Effector memory CD8-positive, alpha-beta T cell (primary cell): ENCODE data around the gene POLDIP2.

ENCODE experiments used
- ATAC-seq: fragments of 150-1000 bp; cut with Tn5 transposase; replicated peaks from 2 replicates; pipeline ENCODE4 v1.10.0; 2021; ENCODE audit warnings: mild to moderate bottlenecking, moderate library complexity
- DNase-seq, 3 experiments: peaks; one replicate each; pipeline ENCODE4 v3.0.0; 2021
- H3K27ac Mint-ChIP-seq, 2 donors: one replicate each; pipeline ENCODE4 v1.8.0; 2022; ENCODE audit warnings: mild to moderate bottlenecking in 2 of 2, mixed read lengths in 2 of 2, moderate library complexity in 2 of 2
- H3K27me3 Mint-ChIP-seq, 2 donors: one replicate each; pipeline ENCODE4 v1.8.0; 2022; ENCODE audit warnings: mixed read lengths in 2 of 2
- H3K36me3 Mint-ChIP-seq: one replicate; pipeline ENCODE4 v1.8.0; 2022; ENCODE audit warnings: mild to moderate bottlenecking, moderate library complexity, mixed read lengths; ENCODE audit not compliant: insufficient read depth
- H3K4me1 Mint-ChIP-seq, 2 donors: one replicate each; pipeline ENCODE4 v1.8.0; 2022; ENCODE audit warnings: low read depth in 2 of 2, mixed read lengths in 2 of 2
- H3K4me3 Mint-ChIP-seq, 2 donors: one replicate each; pipeline ENCODE4 v1.8.0; 2022; ENCODE audit warnings: mild to moderate bottlenecking in 2 of 2, mixed read lengths in 2 of 2, moderate library complexity in 2 of 2
- H3K9me3 Mint-ChIP-seq, 2 donors: one replicate each; pipeline ENCODE4 v1.8.0; 2022; ENCODE audit warnings: mixed read lengths in 2 of 2

Gene POLDIP2

DNA sequence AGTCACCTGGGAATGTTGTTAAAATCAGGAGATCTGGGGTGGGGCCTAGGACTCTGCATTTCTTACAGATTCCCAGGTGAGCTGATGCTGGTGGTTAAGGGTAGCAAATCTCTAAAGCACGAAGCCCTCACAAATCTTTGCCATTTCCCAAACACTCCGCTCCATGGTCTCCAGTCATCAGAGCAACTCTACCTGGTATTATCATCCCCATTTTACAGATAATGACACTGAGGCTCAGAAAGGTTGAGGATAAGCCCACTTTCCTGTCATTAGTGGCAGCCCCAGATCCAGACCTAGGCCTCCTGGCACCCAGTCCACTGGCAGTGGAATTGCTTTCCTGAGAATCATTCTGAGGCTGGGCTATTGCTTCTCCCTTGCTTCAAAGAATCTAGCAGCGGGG lies 39.9 kb upstream of the POLDIP2 start:
- Mint-ChIP-seq H3K27me3 (no peaks in the 10 kb centered on the region), H3K36me3 (peaks cover 6% of the 10 kb centered on the region), H3K27ac (no peak overlapping the region), H3K9me3 (no peaks in the 10 kb centered on the region), H3K4me3 (no peak overlapping the region), H3K4me1 (peaks cover 0 to 3% of the 10 kb centered on the region in 2 donors)
- ATAC-seq (no peak), DNase-seq (no peak)

GRCh38 chr17:28396635-28397239 lies 39.4 kb upstream of the POLDIP2 start:
- no peak overlapping the region for H3K27ac Mint-ChIP-seq
- DNase-seq (no peak), ATAC-seq (no peak)
- no peak overlapping the region for H3K4me3 Mint-ChIP-seq
- no peaks in the 10 kb centered on the region for H3K27me3 Mint-ChIP-seq
- H3K4me1 Mint-ChIP-seq, result no peaks in the 10 kb centered on the region
- peaks cover 6% of the 10 kb centered on the region for H3K36me3 Mint-ChIP-seq
- no peaks in the 10 kb centered on the region for H3K9me3 Mint-ChIP-seq

- Mint-ChIP-seq H3K9me3 (no peaks in the 10 kb centered on the region), H3K4me1 (no peaks in the 10 kb centered on the region), H3K27ac (no peak overlapping the region), H3K27me3 (no peaks in the 10 kb centered on the region), H3K4me3 (no peak overlapping the region), H3K36me3 (peaks cover 14% of the 10 kb centered on the region)
- no peak for DNase-seq
- no peak for ATAC-seq
Measured at GRCh38 chr17:28395968-28396367, 38.6 kb upstream of the POLDIP2 start.

DNA sequence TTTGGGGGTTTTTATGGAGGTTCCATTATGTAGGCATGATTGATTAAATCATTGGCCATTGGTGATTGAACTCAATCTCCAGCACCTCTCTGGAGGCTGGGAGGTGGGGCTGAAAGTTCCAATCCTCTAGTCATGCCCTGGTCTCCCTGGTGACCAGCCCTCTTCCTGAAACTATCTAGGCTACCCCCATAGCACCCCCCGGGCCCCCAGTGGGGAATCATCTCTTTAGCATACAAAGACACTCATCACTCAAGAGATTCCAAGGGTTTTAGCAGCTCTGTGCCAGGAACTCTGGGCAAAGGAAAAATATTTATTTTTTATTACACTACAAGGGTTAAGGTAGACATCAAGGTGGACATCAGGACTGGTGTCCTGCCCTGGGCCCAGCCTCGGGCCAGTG lies 38.1 kb upstream of the POLDIP2 start:
- DNase-seq (no peak), ATAC-seq (no peak)
- Mint-ChIP-seq H3K27ac (peak overlapping the region in 1 of 2 donors; percentile 57), H3K9me3 (no peaks in the 10 kb centered on the region), H3K4me1 (no peaks in the 10 kb centered on the region), H3K4me3 (no peak overlapping the region), H3K36me3 (peaks cover 19% of the 10 kb centered on the region), H3K27me3 (no peaks in the 10 kb centered on the region)

DNA sequence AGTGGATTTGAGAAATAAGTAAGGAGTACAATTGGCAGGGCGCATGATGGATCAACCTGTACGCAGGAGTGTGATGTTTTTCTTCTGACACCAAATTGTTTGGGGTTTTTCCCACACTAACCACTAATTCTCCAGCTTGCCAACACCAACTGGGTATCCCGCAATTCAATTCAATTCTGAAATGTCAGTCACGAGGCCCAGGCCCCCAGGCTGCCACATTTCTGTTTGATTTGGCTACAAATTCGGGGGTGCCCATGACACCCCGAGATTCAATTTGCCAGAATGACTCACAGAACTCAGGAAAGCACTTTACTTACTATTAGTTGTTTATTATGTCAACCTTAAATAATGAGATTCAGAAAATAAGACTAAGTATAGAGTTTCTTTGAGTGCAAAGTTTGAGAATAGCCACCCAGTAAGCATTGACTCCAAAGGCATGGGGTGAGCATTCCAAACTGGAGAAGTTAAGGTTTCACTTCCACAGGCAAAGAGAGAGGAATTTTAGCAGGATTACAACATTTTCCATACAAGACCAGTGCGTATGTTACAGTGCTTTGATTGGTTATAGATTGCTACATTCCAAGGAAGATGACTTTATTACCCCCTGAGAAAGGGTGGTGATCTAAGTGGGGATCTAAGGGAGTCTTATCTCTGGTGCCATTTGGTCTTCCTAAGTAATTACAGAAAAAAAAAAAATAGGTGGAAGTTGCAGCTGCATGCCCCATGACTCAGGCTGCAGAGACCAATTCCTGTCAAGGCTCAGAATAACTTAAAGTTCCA lies 37.2 kb upstream of the POLDIP2 start:
- DNase-seq, result no peak
- H3K27ac Mint-ChIP-seq, result peak overlapping the region in 1 of 2 donors; percentile 54
- H3K4me3 Mint-ChIP-seq, result no peak overlapping the region

DNA sequence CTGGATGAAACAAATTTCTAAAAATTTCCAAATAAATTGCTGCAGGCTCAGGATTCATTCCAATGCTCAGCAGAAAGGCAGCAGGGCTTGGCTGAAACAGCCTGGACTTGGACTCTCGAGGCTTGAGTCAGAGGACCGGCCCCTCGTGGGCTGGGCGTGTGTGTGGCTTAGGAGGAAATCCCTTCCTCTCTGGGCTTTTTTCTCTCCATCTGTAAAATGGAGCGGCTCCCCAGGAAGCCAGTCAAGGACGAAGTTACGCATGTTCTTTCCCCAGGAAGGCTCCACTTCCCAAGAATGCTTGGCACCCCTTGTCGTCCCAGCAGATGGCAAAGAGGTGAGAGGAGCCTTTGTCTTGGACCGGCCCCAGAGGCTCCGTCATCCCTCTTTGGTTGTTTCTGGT lies 35.2 kb upstream of the POLDIP2 start:
- DNase-seq, result no peak

More for the DNA sequence above, 37.2 kb upstream of the POLDIP2 start:
- Mint-ChIP-seq H3K9me3 (no peaks in the 10 kb centered on the region), H3K27me3 (no peaks in the 10 kb centered on the region), H3K36me3 (peaks cover 28% of the 10 kb centered on the region), H3K4me1 (no peaks in the 10 kb centered on the region)
- ATAC-seq, result no peak

DNA sequence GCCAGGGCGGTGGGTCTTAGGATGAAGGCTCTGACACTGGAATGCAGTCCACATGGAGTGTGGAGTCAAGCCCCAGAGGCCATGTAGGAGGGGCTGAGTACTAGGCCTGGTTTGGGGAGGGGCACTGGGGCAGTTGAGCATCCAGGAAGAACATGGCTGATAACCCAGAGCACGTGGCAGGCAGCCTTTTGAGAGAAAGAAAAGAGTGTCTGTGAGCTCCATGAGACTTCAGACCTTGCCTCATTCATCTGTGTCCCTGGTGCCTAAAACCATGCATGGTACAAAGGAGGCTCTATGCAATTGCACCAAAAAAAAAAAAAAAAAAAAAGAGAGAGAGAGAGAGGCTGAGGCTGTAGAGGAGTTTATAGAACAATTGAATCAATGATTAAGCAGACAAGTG lies 34.1 kb upstream of the POLDIP2 start:
- Mint-ChIP-seq H3K27ac (peak overlapping the region in 1 of 2 donors; percentile 16), H3K4me1 (no peaks in the 10 kb centered on the region), H3K27me3 (no peaks in the 10 kb centered on the region), H3K36me3 (peaks cover 33% of the 10 kb centered on the region), H3K9me3 (no peaks in the 10 kb centered on the region), H3K4me3 (no peak overlapping the region)
- no peak for DNase-seq
- no peak for ATAC-seq

More for the DNA sequence above, 35.2 kb upstream of the POLDIP2 start:
- Mint-ChIP-seq H3K27me3 (no peaks in the 10 kb centered on the region), H3K27ac (no peak overlapping the region), H3K4me1 (no peaks in the 10 kb centered on the region), H3K4me3 (no peak overlapping the region), H3K9me3 (no peaks in the 10 kb centered on the region), H3K36me3 (peaks cover 33% of the 10 kb centered on the region)
- no peak for ATAC-seq

- no peaks in the 10 kb centered on the region for H3K4me1 Mint-ChIP-seq
- H3K27ac Mint-ChIP-seq, result peak overlapping the region in 1 of 2 donors; percentile 16
- no peak for ATAC-seq
- no peaks in the 10 kb centered on the region for H3K9me3 Mint-ChIP-seq
- H3K27me3 Mint-ChIP-seq, result no peaks in the 10 kb centered on the region
- H3K4me3 Mint-ChIP-seq, result no peak overlapping the region
- DNase-seq, result no peak
- peaks cover 33% of the 10 kb centered on the region for H3K36me3 Mint-ChIP-seq
Measured at GRCh38 chr17:28390984-28391383, 33.7 kb upstream of the POLDIP2 start.

GRCh38 chr17:28390563-28390962 lies 33.2 kb upstream of the POLDIP2 start:
- ATAC-seq (no peak), DNase-seq (no peak)
- H3K27ac Mint-ChIP-seq, result no peak overlapping the region
- no peaks in the 10 kb centered on the region for H3K27me3 Mint-ChIP-seq
- peaks cover 0 to under 1% of the 10 kb centered on the region in 2 donors for H3K4me1 Mint-ChIP-seq
- no peak overlapping the region for H3K4me3 Mint-ChIP-seq
- H3K36me3 Mint-ChIP-seq, result peaks cover 33% of the 10 kb centered on the region
- H3K9me3 Mint-ChIP-seq, result no peaks in the 10 kb centered on the region

- Mint-ChIP-seq H3K27me3 (no peaks in the 10 kb centered on the region), H3K36me3 (peaks cover 37% of the 10 kb centered on the region), H3K4me3 (no peak overlapping the region), H3K9me3 (no peaks in the 10 kb centered on the region), H3K27ac (peak overlapping the region in 1 of 2 donors; percentile 75), H3K4me1 (peaks cover 3 to 5% of the 10 kb centered on the region in 2 donors)
- no peak for ATAC-seq
- no peak for DNase-seq
Measured at GRCh38 chr17:28390141-28390540, 32.8 kb upstream of the POLDIP2 start.

DNA sequence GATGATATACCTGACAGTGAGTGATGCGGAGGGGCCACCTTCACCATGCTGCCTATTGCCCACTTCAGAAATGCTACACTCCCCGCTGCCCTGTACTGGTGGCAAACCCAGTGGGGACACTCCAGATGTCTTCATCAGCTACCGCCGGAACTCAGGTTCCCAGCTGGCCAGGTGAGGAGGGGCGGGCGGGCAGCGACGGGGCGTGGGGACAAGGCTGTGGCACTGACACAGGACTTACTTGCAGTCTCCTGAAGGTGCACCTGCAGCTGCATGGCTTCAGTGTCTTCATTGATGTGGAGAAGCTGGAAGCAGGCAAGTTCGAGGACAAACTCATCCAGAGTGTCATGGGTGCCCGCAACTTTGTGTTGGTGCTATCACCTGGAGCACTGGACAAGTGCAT lies 30.8 kb upstream of the POLDIP2 start:
- Mint-ChIP-seq H3K9me3 (no peaks in the 10 kb centered on the region), H3K4me1 (peaks cover 11 to 12% of the 10 kb centered on the region in 2 donors), H3K27me3 (no peaks in the 10 kb centered on the region), H3K4me3 (no peak overlapping the region), H3K36me3 (peaks cover 31% of the 10 kb centered on the region), H3K27ac (no peak overlapping the region)
- DNase-seq (no peak), ATAC-seq (no peak)

DNA sequence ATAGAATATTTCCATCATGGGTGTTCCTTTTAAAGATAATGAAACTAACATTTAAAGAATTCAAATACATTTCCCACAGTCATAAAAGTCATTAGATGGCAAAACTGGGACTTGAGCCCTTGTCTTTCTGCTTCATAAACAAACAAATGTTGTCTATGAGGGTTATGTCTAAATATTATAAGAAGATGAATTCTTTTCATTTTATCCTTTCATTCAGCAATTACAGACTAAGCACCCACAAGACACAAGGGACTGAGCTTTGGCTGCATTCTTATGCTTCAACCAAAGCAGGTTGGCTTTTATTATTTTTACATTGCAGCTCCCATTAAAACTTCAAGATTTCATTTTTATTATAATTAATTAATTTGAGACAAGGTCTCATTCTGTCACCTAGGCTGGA lies 29.1 kb upstream of the POLDIP2 start:
- H3K27ac Mint-ChIP-seq, result no peak overlapping the region
- ATAC-seq (no peak), DNase-seq (no peak)
- H3K9me3 Mint-ChIP-seq, result no peaks in the 10 kb centered on the region
- H3K36me3 Mint-ChIP-seq, result peaks cover 28% of the 10 kb centered on the region
- peaks cover 11 to 15% of the 10 kb centered on the region in 2 donors for H3K4me1 Mint-ChIP-seq
- H3K4me3 Mint-ChIP-seq, result no peak overlapping the region
- no peaks in the 10 kb centered on the region for H3K27me3 Mint-ChIP-seq

GRCh38 chr17:28385406-28385805 lies 28.1 kb upstream of the POLDIP2 start:
- no peak for ATAC-seq
- no peaks in the 10 kb centered on the region for H3K9me3 Mint-ChIP-seq
- peak overlapping the region in 1 of 2 donors; percentile 46 for H3K27ac Mint-ChIP-seq
- H3K4me1 Mint-ChIP-seq, result peaks cover 13 to 16% of the 10 kb centered on the region in 2 donors
- DNase-seq, result no peak
- H3K4me3 Mint-ChIP-seq, result peak overlapping the region; percentile 84 to 94
- H3K36me3 Mint-ChIP-seq, result peaks cover 18% of the 10 kb centered on the region
- H3K27me3 Mint-ChIP-seq, result no peaks in the 10 kb centered on the region

GRCh38 chr17:28385037-28385400 lies 27.7 kb upstream of the POLDIP2 start:
- H3K27me3 Mint-ChIP-seq, result no peaks in the 10 kb centered on the region
- peak overlapping the region; percentile 51 to 76 for H3K27ac Mint-ChIP-seq
- peak overlapping the region; percentile 84 to 94 for H3K4me3 Mint-ChIP-seq
- DNase-seq (no peak), ATAC-seq (peak; percentile 9)
- peaks cover 14% of the 10 kb centered on the region for H3K36me3 Mint-ChIP-seq
- H3K4me1 Mint-ChIP-seq, result peaks cover 17 to 18% of the 10 kb centered on the region in 2 donors
- no peaks in the 10 kb centered on the region for H3K9me3 Mint-ChIP-seq
